Suppressor macrophage treated with lipopolysaccharide for 1 hour (primary cell): Measurements from ENCODE around the gene FLNA.
"Not testable (repeated sequence)": the region's sequence is repeated elsewhere in the genome, so short reads cannot be mapped to it uniquely, and the experiment has no call there.

Experiments used
- DNase-seq, 3 donors: peaks; one replicate each; pipeline ENCODE4 v3.0.0-alpha.2; 2020 to 2022

FLNA gene

GRCh38 chrX:154358829-154359228 is 15.6 kb downstream of the FLNA start:
- no peak for DNase-seq

- DNase-seq: no peak
Observed at GRCh38 chrX:154358011-154358410, 16.4 kb downstream of the FLNA start.

GRCh38 chrX:154357205-154357604 is 17.2 kb downstream of the FLNA start:
- no peak for DNase-seq

- DNase-seq: no peak
Observed at GRCh38 chrX:154356596-154356995, 17.8 kb downstream of the FLNA start.

GRCh38 chrX:154355776-154356140 is 18.7 kb downstream of the FLNA start:
- no peak for DNase-seq

- no peak for DNase-seq
Observed at GRCh38 chrX:154355094-154355775, 19.2 kb downstream of the FLNA start.

GRCh38 chrX:154354516-154354915 is 19.9 kb downstream of the FLNA start:
- no peak for DNase-seq

- no peak for DNase-seq
Observed at GRCh38 chrX:154354013-154354412, 20.4 kb downstream of the FLNA start.

GRCh38 chrX:154353172-154353843 is 21.1 kb downstream of the FLNA start:
- no peak for DNase-seq

- DNase-seq: no peak
Observed at GRCh38 chrX:154352466-154352865, 22.0 kb downstream of the FLNA start.

- DNase-seq: no peak
Observed at GRCh38 chrX:154352012-154352401, 22.4 kb downstream of the FLNA start.

GRCh38 chrX:154351183-154352011 is 23.0 kb downstream of the FLNA start:
- DNase-seq: no peak

GRCh38 chrX:154350429-154351182 is 23.8 kb downstream of the FLNA start:
- no peak for DNase-seq

GRCh38 chrX:154349979-154350378 is 24.5 kb downstream of the FLNA start:
- DNase-seq: no peak

GRCh38 chrX:154349359-154349935 is 25.0 kb downstream of the FLNA start:
- DNase-seq: no peak

GRCh38 chrX:154348646-154349358 is 25.6 kb downstream of the FLNA start:
- no peak for DNase-seq

- no peak for DNase-seq
Observed at GRCh38 chrX:154348114-154348531, 26.3 kb downstream of the FLNA start.

- DNase-seq: not testable (repeated sequence)
Observed at GRCh38 chrX:154343620-154344019, 30.8 kb downstream of the FLNA start.

- DNase-seq: not testable (repeated sequence)
Observed at GRCh38 chrX:154343063-154343462, 31.4 kb downstream of the FLNA start.

- DNase-seq: not testable (repeated sequence)
Observed at GRCh38 chrX:154341399-154342298, 32.8 kb downstream of the FLNA start.

GRCh38 chrX:154334496-154334895 is 39.9 kb downstream of the FLNA start:
- DNase-seq: peak; percentile 73 to 78 (median 73)
